ENCODE data around the gene UBL4A. TPM values are rescaled to one million over a fixed set of nuclear protein-coding genes. Genes with fewer than 3 reads are reported as not detected.
A peak's percentile ranks its signal among the peaks of the same experiment; 100 is the strongest.

Gene UBL4A
- polyA plus RNA-seq, 1 donor (not counting 4 experiments of a cell fraction or from before 2014, with no cell fraction given): 15.2 TPM

- Histone ChIP-seq H2AFZ (ENCODE audit: control insufficient read depth, low read length) (no peak overlapping the region), H3K9ac (ENCODE audit: control insufficient read depth, extremely low read depth, insufficient read depth, low read length) (no peak overlapping the region), H3K9me3 (ENCODE audit: control insufficient read depth, low read depth, low read length) (no peaks in the 10 kb centered on the region), H3K4me1 (ENCODE audit: control insufficient read depth, extremely low read depth, insufficient read depth, low read length) (peaks cover 20% of the 10 kb centered on the region), H3K36me3 (ENCODE audit: control insufficient read depth in 2 of 2, extremely low read depth in 1 of 2, insufficient read depth in 2 of 2, low read length in 2 of 2) (peaks cover 6 to 10% of the 10 kb centered on the region in 2 experiments), H3K4me2 (ENCODE audit: control insufficient read depth, extremely low read depth, insufficient read depth, low read depth, low read length) (no peak overlapping the region), H3K27ac (ENCODE audit: control insufficient read depth, insufficient read depth, low read length) (no peak overlapping the region), H4K20me1 (ENCODE audit: control insufficient read depth, extremely low read depth, insufficient read depth, low read length) (no peaks in the 10 kb centered on the region), H3K9me1 (ENCODE audit: control insufficient read depth, extremely low read depth, insufficient read depth, low read length) (no peaks in the 10 kb centered on the region), H3K4me3 (ENCODE audit: control insufficient read depth in 2 of 3, extremely low read depth in 1 of 3, insufficient read depth in 2 of 3, low read depth in 1 of 3, low read length in 3 of 3) (no peak overlapping the region), H3K79me2 (ENCODE audit: control insufficient read depth, insufficient read depth, low read length) (no peaks in the 10 kb centered on the region), H3K27me3 (ENCODE audit: control insufficient read depth, extremely low read depth, insufficient read depth, low read length) (no peaks in the 10 kb centered on the region)
- DNase-seq (ENCODE audit: low read depth, low spot score) (no peak), FAIRE-seq (no peak)
- dilution Hi-C loops (cut with MboI; ENCODE audit: extremely low pct_ligation_motif_present, low sequenced_read_pairs): no loop called here
- TF ChIP-seq EZH2 (IDR thresholded peaks at IDR 0.05; ENCODE audit: low read length): no peak
- TF ChIP-seq CTCF (optimal IDR thresholded peaks at IDR 0.05 in 1 of 3, IDR thresholded peaks at IDR 0.05 in 1 of 3, conservative IDR thresholded peaks at IDR 0.05 in 1 of 3; ENCODE audit: extremely low read depth in 1 of 3, insufficient read depth in 2 of 3, low read length in 3 of 3): no peak
Measured at GRCh38 chrX:154529206-154529612, 42.8 kb upstream of the UBL4A start.

DNA sequence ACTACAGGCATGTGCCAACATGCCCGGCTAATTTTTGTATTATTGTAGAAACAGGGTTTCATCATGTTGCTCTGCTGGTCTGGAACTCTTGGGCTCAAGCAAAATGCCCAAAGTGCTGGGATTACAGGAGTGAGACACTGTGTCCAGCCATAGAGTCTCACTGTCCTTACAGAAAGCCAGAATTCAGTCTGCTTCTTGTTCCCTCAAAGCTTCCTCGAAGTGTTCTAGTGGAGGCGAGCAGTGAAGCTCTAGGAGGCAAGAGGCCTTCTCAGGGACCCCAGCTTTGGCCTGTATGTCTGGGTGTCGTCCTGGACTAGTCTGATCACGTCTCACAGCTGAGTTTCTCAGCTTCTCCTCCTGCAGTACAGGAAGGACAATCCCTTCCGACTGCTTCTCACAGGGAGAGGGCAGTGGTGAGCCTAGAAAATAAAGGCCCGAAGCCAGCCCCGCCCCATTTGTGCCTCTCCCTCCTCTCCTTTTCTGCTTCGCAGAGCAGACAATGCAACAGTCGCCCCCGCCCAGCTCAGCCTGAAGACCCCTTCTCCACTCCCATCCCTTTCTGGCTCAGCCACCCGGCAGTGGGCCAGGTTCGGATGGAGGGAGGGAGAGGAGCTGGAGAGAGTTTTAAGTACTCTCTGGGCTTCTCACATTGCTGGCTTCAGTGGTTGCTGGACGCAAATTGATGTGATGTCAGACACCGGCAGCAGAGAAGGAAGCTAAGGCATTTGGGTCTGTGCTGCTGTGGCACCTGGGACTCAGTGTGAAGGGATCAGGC, 40.7 kb upstream of the UBL4A start:
- H3K4me2 ChIP-seq (ENCODE audit: control insufficient read depth, extremely low read depth, insufficient read depth, low read depth, low read length): peak overlapping the region; percentile 59
- peak overlapping the region; percentile 84 for H3K27ac ChIP-seq (ENCODE audit: control insufficient read depth, insufficient read depth, low read length)
- no peaks in the 10 kb centered on the region for H3K9me1 ChIP-seq (ENCODE audit: control insufficient read depth, extremely low read depth, insufficient read depth, low read length)
- H3K9ac ChIP-seq (ENCODE audit: control insufficient read depth, extremely low read depth, insufficient read depth, low read length): peak overlapping the region; percentile 55
- dilution Hi-C loops (cut with MboI; ENCODE audit: extremely low pct_ligation_motif_present, low sequenced_read_pairs): no loop called here
- H3K4me1 ChIP-seq (ENCODE audit: control insufficient read depth, extremely low read depth, insufficient read depth, low read length): peaks cover 20% of the 10 kb centered on the region
- H3K27me3 ChIP-seq (ENCODE audit: control insufficient read depth, extremely low read depth, insufficient read depth, low read length): no peaks in the 10 kb centered on the region
- no peaks in the 10 kb centered on the region for H4K20me1 ChIP-seq (ENCODE audit: control insufficient read depth, extremely low read depth, insufficient read depth, low read length)
- no peaks in the 10 kb centered on the region for H3K36me3 ChIP-seq (ENCODE audit: control insufficient read depth in 2 of 2, extremely low read depth in 1 of 2, insufficient read depth in 2 of 2, low read length in 2 of 2)
- peak overlapping the region in 1 of 3 experiments; percentile 31 for H3K4me3 ChIP-seq (ENCODE audit: control insufficient read depth in 2 of 3, extremely low read depth in 1 of 3, insufficient read depth in 2 of 3, low read depth in 1 of 3, low read length in 3 of 3)
- TF ChIP-seq CTCF (optimal IDR thresholded peaks at IDR 0.05 in 1 of 3, IDR thresholded peaks at IDR 0.05 in 1 of 3, conservative IDR thresholded peaks at IDR 0.05 in 1 of 3; ENCODE audit: extremely low read depth in 1 of 3, insufficient read depth in 2 of 3, low read length in 3 of 3): peak in 2 of 3 experiments; percentile 38 to 44
- no peak for TF ChIP-seq EZH2 (IDR thresholded peaks at IDR 0.05; ENCODE audit: low read length)
- H2AFZ ChIP-seq (ENCODE audit: control insufficient read depth, low read length): peak overlapping the region; percentile 52
- no peak for DNase-seq (ENCODE audit: low read depth, low spot score)
- no peaks in the 10 kb centered on the region for H3K79me2 ChIP-seq (ENCODE audit: control insufficient read depth, insufficient read depth, low read length)
- no peaks in the 10 kb centered on the region for H3K9me3 ChIP-seq (ENCODE audit: control insufficient read depth, low read depth, low read length)
- peak; percentile 69 for FAIRE-seq

Data from keratinocyte (primary cell).